HG02610 (cell line): Measurements from ENCODE around the gene CAMKMT.

Experiments used
- ATAC-seq: cut with Tn5 transposase; IDR thresholded peaks from one replicate; pipeline ENCODE4 v1.9.1; 2021; ENCODE audit warnings: mild to moderate bottlenecking, moderate library complexity; ENCODE audit not compliant: unreplicated experiment

Gene CAMKMT

DNA sequence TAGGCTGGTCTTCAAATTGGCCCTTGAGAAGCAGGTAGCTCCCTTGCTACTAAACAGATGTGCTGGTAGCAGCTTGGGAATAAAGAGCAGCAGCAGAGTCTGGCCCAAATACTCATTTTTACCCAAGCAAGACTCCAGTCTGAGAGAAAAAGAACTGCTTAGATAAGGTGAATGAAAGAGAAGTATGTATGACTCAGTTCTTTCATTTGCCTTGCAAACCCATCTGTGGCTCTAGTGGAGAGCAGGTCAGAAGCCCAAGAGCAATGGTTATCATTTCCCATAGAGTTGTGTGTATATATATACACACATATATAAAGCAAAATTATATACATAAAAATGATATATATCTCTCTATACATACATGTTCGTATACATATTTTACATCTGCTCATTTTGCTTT, 80.3 kb downstream of the CAMKMT start:
- no peak for ATAC-seq

DNA sequence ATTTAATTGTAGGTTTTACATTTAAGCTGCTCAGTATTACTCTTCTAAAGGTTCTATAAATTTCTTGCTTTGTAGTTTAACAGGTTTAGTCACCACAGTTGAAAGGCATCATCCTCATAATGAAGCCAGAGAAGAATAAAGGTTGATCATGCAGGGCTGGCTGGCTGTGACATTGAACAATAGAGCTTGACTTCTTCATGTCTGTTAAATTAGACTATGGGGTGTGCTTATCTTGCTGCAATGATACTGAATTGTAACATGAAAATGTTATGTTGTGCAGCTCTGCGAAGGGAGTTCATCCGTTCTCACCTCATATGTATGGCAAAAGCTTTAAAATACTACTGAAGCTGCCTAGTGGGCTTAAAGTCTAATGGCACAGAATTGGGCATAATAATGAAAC, 81.8 kb downstream of the CAMKMT start:
- no peak for ATAC-seq

DNA sequence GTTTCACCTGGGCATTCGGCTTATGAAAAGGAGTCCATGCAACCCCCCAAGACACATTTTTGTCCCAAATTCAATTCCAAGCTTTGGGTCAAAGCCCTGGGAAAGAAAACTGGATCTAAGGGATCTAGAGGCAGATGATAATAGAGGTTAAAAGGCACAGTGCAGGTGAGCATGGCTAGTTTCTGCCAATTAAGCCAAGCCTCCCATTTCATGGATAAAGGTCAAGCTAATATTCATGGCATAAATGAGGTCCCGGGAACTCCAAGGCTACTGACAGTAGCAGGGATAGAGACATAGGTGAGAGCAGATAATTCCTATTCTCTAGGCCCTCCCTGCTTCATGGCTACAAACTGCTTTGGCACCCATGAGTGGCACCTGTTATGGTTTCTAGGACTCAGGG, 83.1 kb downstream of the CAMKMT start:
- ATAC-seq: no peak

DNA sequence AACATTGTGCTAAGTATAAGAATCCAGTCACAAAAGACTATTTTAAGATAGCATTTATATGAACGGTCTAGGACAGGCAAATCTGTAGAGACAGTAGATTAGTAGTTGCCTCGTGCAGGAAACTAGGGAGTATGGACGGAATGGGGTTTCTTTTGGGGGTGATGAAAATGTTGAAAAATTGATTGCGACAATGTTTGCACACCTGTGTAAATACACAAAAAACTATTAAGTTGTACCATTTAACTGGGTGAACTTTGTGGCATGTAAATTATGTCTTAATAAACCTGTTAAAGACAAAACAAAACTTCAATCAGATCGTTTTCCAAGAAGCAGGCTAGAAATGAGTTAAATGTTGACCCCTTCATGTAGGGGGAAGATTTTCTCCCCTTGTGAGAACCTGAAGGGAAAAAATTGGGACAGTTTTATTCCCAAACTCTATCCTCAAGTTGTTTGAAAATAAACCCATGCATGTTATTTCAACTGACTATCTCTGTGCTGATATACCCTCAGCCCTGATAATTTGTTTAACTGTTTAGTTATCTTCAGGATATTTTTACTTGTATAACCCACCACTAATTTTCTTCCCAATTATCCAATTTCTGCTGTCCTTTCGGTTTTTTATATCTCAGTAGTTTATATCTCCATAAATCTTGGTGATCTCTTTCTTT, 87.2 kb downstream of the CAMKMT start:
- no peak for ATAC-seq

DNA sequence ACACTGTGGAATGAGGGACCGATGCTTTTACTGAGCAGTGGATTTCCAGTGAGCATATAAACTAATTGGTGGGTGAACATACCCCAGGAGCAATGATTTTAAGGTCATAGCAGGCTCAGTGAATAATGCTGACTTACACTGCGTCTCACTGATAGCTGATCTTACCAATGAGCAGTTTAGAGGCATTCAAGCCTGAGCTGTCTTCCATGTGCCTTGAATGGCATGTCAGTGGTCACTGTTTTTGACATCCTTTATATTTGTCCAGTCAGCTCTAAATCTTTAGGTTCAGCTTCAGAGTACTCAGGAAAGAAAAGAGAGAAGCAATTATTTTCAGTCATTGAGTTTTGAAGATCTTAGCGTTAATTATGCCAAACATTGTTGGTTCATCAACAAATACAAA, 88.3 kb downstream of the CAMKMT start:
- ATAC-seq: no peak

DNA sequence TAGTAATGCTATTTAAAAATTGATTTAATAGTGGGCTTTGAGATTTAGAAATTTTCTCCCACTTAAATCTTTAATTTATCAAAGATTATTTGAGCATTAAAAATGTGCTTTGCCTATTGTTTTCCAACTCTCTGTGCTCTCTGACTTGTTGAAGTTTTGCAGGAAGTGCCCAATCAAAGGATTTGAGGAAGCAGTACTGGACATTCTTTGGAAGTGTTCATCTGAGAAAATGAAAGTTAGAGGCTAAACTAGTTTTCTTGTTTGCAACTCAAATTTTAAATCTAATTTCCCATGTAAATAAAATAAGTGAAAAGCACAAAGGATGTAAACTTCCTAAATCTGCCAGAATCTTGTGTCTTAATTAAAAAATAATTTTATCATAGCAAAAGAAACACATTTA, 89.1 kb downstream of the CAMKMT start:
- ATAC-seq: no peak

DNA sequence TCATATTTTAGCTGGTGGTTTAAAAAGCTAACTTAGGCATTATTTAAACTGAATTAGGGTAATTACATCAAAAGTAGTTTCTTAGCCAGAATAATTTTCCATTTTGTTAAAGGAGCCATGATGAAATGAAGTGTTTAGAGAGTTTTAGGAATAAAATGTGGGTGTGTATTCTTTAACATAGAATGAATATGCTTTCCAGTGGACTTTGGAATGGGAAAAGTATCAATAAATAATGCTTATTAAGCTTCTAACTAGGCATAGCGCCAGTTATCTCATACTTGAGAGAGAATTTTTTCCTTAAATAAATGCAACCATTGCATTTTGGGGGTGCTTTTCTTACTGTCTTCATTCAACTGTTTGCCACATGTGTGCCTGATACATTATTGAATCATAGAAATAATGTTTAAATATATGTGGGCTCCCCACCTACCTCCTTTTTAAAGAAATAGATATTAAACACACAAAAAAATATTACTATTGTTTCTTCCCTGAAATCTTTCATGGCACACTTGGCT, 90.4 kb downstream of the CAMKMT start:
- ATAC-seq: no peak

DNA sequence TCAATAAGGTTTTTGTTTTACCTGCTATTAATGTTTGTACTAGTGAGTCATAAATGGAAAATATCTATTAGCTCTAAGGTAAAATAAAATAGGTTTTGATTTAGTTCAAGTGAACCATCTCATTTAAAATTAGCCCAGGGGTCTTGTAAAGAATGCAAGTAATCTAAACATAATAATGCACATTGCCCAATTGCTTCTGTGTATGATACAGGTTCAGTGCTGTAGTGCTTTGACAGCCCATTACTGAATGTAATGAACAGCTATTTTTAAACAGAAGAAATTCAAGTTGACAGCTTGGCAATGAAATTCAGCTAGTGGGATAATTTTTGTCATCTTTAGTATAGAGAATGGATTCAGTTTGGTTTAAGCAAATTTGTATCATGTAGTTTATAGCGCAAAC, 91.5 kb downstream of the CAMKMT start:
- no peak for ATAC-seq

DNA sequence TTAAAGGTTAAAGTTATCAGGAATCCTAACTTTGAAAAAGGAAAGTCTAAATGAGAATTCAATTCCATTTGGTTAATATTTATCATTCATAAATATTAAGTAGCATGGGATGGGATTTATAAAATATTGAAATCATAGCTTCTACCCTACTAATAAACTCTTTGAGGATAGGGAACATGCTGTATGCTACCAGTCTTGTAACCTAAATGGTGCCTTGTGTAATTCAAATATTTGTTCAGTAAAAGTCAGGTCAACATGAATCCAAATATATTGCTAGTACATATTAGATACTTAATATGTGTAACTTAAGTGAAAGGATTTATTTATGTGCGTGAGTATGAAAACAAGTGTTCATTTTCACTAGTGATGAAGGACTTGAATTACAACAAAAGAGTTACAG, 94.1 kb downstream of the CAMKMT start:
- ATAC-seq: no peak

DNA sequence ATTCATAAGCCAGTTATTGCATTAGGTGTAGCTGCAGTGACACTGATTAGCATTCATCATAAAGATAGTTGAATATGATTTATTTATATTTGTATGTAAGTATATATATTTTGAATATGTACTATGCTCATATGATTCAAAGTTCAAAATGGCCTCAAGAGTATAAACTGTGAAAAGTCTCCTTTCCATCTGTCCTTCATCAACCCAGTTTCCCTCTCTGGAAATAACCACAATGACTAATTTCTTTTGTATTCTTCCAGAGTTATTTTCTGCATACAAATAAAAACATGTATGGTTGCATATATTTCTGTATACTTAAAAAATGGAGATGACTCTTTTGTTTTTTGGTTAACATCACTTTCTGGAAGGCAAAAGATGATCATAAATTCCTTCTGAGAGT, 95.2 kb downstream of the CAMKMT start:
- no peak for ATAC-seq

DNA sequence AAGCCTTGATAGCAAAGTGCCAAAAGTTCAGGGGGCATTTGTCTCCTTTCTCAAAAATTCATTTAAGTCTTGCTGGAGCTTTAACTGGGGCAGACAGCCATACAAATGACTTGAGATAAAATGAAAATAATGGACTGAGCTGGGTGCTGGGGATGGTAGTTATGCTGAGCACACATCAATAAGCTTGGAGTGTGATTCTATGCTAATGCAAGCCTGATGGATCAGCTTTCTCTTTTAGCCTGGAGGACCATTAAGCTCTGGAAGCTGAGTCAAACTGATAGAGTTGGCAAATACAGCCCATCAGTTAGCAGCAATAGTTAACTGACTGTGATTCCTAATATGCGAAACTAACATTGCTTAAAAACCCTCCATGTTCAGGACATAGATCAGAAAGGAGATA, 98.0 kb downstream of the CAMKMT start:
- ATAC-seq: no peak

DNA sequence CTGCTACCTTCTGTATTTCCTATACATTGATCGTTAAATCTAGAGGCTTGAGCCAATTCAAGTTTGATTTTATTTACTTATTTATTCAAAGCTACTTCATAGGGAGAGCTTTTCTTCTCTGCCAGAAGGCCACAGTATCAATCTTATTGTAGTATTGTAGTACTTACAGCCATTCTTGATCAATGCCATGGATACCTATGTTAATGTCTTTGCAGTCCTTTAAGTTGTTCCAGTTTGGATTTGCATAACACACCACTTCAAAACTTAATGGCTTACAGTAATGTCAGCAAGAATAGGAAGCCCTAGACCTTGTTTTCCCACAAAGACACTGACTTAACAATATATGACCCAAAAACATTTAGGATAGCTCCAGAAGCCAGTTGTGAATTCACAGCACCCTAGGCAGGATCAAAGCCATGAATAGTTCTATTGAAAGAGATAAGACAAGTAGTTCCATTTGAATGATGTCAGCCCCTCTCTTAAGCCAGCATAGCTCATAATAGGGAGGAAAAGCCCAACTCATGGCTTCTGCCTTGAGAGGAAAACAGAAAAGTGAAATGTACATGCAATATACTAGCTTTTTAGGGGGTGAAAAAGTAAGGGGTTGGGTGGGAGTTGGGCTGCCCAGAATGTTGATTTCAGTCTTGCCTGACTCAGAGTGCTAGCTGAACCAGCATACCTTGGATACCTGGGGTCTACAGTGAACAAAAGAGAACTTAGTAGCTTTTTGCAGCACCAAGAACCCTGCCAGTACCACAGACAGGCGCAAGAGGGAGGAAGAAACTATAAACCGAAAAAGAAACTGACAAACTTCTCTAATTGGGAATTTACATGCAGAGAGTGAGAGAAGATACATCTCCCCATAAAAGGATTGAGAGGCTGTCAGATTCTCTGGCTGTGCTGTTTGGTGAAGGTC, 101.4 kb downstream of the CAMKMT start:
- no peak for ATAC-seq

DNA sequence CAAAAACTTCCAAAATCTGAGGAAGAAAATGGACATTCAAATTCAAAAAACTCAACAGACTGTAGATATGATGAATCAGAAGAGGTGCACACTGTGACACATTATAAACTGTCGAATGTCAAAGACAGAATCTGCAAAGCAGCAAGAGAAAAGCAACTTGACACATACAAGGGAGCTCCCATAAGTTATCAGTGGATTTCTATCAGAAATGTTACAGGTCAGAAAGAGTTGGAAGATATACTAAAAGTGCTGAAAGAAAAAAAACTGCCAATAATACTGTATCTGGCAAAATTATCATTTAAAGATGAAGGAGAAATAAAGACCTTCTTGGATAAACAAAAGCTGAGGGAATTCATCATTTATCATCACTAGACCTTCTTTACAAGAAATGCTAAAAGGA, 102.7 kb downstream of the CAMKMT start:
- ATAC-seq: no peak

DNA sequence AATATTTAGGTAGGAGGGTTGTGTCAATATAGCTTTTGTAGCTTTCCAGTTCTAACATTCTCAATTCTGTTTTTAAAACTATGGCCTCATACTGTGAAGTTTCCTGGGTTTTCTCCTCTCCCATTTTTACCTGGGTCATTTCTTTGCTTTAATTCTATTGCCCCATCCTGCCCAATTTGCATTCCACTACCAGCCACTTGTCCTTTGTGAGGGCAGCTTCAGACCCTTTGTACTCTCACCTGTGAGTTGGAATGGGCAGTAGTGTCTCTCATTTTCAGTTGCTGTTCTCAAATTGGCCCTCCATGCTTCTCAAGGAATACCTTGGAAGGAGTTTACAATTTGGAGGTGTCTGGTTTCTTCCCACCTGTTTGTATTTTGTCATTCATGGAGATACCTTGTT, 108.4 kb downstream of the CAMKMT start:
- no peak for ATAC-seq

DNA sequence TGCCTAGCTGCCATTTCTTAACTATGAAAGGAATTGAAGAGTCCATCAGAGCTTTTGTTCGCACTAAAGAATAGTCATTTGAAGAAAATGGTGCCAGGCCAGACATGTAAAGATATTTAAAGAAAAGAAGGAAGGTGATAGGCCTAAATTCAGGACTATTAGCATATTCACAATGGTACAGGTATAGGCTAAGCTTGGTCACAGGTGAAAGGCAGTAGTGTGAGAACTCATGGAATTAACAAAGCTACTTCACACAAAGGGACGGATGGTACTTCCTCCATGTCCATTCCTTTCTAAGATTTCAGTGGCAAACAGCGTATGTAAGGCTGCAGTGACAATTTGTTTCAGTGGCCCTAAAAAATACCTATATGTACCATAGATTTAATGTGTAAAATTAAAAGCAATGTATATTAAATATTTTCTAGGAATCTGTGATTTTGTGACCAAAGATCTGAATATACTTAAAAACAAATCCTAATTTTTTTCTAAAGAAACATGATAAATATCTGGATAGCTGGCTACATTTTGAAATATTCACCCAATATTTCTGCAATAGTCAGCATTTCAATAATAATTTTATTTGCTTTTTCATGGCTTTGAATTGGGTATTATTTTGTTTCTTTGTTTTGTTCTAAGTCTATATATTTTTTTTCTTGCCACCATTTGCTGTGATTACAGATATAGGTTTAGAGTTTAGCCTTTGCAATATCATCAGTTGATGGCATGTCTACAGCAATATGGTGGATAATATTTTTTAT, 116.1 kb downstream of the CAMKMT start:
- no peak for ATAC-seq

DNA sequence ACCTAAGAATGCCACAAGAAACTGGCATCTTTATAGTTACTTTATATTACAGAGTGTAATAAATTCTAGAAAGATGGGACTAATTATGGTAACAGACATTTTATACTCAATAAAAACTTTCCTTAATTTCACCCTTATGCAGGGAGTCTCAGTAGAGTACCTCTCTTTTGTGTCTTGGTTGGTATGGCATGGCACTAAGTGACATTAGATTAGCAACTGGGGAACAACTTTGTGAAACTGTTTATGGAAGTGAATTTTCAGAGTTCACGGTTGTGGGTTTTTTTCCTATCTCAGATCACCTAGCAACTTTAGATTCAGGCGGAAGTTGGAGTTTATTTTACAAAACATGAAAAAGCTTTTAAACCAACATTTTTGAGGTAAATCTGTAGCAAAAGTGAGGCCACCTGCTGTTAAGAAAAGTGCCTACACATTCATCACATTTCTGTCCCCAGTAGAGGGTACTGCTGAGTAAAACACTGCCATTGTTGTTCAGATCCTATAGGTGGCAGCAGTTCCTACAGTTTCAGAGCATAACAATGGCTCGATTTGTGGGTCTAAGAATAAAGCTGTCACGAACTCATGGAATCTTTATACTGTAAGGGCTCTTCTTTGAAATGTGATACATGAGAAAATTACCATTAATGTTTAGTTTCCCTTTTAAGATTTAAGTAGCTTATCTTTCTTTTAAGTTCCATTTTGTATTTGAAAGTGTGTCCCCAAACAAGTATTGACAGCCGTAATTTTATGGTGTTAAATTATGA, 117.6 kb downstream of the CAMKMT start:
- peak; percentile 94 for ATAC-seq

DNA sequence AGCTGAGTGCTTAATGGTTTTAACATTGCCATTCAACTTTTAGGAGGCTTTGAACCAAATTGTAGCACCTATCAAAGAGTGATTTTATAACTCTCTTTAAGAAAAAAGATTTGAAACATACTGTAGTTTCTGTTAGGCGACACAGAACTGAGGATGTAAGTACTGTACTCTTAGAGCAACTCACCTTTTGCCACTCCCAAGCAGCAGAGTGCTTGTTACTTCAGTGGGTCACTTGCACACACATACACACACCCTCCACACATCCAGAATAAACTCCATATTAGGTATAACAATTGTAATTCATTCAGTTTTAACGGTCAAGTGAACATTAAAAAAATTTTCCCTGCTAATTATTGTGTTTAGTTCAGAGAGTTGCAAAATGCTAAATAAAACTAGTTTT, 118.3 kb downstream of the CAMKMT start:
- no peak for ATAC-seq

DNA sequence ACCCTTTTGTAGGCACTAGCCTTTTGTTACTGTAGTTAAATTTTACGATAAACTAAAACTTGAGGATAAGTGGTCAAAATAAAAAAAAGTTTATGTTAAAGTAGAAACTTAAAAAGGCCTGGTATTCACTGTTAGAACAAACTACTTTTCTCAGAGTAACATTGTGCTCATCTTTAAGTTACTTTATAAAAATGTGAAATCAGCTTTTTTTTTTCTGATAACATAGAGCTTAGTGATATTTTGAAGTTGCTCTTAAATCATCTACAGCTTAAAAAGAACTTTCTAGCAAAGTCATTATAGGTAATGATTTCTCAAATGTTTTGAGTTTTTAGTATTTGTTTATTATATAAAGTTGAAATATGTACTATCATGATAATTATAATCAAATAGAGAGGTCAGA, 125.3 kb downstream of the CAMKMT start:
- ATAC-seq: no peak

DNA sequence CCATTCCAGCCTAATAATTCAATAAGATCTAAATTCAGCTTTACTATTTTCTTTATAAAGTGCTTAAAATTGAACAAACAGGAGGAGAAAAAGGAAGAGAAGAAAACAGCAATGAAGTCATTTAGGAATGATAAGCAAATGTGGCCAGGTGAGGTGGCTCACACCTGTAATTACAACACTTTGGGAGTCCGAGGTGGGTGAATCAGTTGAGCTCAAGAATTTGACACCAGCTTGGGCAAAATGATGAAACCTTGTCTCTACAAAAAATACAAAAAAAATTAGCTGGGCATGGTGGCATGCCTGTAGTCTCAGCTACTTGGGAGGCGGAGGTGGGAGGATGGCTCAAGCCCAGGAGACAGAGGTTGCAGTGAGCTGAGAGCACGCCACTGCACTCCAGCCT, 129.0 kb downstream of the CAMKMT start:
- no peak for ATAC-seq

DNA sequence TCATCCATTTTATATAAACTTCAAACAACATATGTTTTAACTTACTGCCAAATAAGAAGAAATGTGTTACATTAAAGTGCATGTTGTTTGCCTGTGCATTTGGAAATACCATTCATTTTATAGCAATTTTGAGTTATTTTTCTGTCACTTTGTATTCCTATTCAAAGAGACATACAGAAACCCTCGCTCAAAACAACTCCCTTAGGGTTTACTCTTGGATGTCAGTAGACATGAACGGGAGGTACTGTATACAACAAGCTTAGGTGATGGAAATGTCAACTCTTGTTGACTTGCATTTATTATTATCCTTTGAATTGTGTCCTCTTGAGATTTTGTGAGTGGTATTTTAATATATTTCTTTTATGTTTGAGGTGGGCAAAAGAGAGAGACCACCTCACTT, 132.3 kb downstream of the CAMKMT start:
- no peak for ATAC-seq

DNA sequence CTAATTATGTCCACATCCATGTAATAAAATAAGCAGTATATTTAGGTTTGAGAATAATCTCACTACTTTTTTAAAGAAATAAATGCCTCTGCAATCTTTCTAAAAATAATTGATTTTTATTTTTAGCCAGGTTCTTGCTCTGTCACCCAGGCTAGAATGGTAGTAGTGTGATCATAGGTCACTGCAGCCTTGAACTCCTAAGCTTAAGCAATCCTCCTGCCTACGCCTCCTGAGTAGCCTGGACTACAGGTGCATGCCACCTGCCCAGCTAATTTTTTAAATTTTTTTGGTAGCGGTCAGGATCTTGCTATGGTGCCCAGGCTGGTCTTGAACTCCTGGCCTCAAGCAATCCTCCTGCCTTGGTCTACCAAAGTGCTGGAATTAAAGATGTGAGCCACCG, 133.3 kb downstream of the CAMKMT start:
- ATAC-seq: no peak
